Mesenchymal stem cell (in vitro differentiated cells and primary cell): ENCODE measurements around the gene ZCCHC3.
A peak's percentile ranks its signal among the peaks of the same experiment; 100 is the strongest.

Experiments used
- DNase-seq: peaks from one replicate; pipeline ENCODE4 v3.0.0-alpha.2; 2013
- H2AFZ ChIP-seq: one replicate; pipeline ENCODE4 v1.6.1; 2013; ENCODE audit warnings: low read depth, mild to moderate bottlenecking, control low read depth, inconsistent platforms, low read length, moderate library complexity
- H2AK5ac ChIP-seq: 2 replicates; pipeline ENCODE4 v1.6.1; 2013; ENCODE audit warnings: low read length, moderate library complexity, mild to moderate bottlenecking, inconsistent platforms; ENCODE audit not compliant: severe bottlenecking
- H2BK120ac ChIP-seq: one replicate; pipeline ENCODE4 v1.6.1; 2013; ENCODE audit warnings: low read depth, mild to moderate bottlenecking, inconsistent platforms, low read length, moderate library complexity
- H2BK12ac ChIP-seq, 2 experiments: one replicate each; pipeline ENCODE4 v1.6.1; 2013; ENCODE audit warnings: inconsistent platforms in 2 of 2, low read length in 2 of 2, mild to moderate bottlenecking in 2 of 2, moderate library complexity in 2 of 2, control low read depth in 1 of 2
- H2BK15ac ChIP-seq: one replicate; pipeline ENCODE4 v1.6.1; 2013; ENCODE audit warnings: mild to moderate bottlenecking, low read depth, inconsistent platforms; ENCODE audit not compliant: poor library complexity, severe bottlenecking
- H2BK5ac ChIP-seq: 2 replicates; pipeline ENCODE4 v1.6.1; 2013; ENCODE audit warnings: low read depth, mild to moderate bottlenecking, low read length, control low read depth, inconsistent platforms; ENCODE audit not compliant: poor library complexity, severe bottlenecking
- H3K14ac ChIP-seq, 2 experiments: one replicate each; pipeline ENCODE4 v1.6.1; 2013; ENCODE audit warnings: inconsistent platforms in 2 of 2, low read length in 2 of 2, control low read depth in 1 of 2, mild to moderate bottlenecking in 1 of 2, moderate library complexity in 1 of 2
- H3K18ac ChIP-seq, 2 experiments: one replicate each; pipeline ENCODE4 v1.6.1; 2013; ENCODE audit warnings: inconsistent platforms in 2 of 2, low read length in 2 of 2, control low read depth in 1 of 2, low read depth in 1 of 2, mild to moderate bottlenecking in 1 of 2
- H3K23ac ChIP-seq, 2 experiments: one replicate each; pipeline ENCODE4 v1.6.1; 2013; ENCODE audit warnings: inconsistent platforms in 2 of 2, low read length in 2 of 2, mild to moderate bottlenecking in 2 of 2, moderate library complexity in 2 of 2, control low read depth in 1 of 2
- H3K27ac ChIP-seq: 2 replicates; pipeline ENCODE4 v1.5.1; 2013; ENCODE audit warnings: mild to moderate bottlenecking, moderate library complexity, low read length, control low read depth, inconsistent platforms; ENCODE audit not compliant: poor library complexity, severe bottlenecking
- H3K27me3 ChIP-seq, 2 experiments: 2 replicates each; pipeline versions ENCODE4 v1.6.1 to v1.7.0; 2013; ENCODE audit warnings: low read length in 2 of 2, mild to moderate bottlenecking in 2 of 2, moderate library complexity in 2 of 2, control low read depth in 1 of 2, inconsistent platforms in 1 of 2; ENCODE audit not compliant: control insufficient read depth in 1 of 2, insufficient read depth in 1 of 2
- H3K36me3 ChIP-seq, 2 experiments: 2 replicates each; pipeline versions ENCODE4 v1.6.1 to v1.7.0; 2013; ENCODE audit warnings: low read length in 2 of 2, control low read depth in 1 of 2, inconsistent platforms in 1 of 2, low read depth in 1 of 2, mild to moderate bottlenecking in 1 of 2; ENCODE audit not compliant: insufficient read depth in 2 of 2, control insufficient read depth in 1 of 2
- H3K4ac ChIP-seq, 2 experiments: one replicate each; pipeline ENCODE4 v1.6.1; 2013; ENCODE audit warnings: inconsistent platforms in 2 of 2, low read length in 2 of 2, mild to moderate bottlenecking in 2 of 2, moderate library complexity in 2 of 2, control low read depth in 1 of 2, low read depth in 1 of 2
- H3K4me1 ChIP-seq: 2 replicates; pipeline ENCODE4 v1.6.1; 2013; ENCODE audit warnings: low read depth, low read length, control low read depth; ENCODE audit not compliant: control insufficient read depth, insufficient read depth
- H3K4me2 ChIP-seq: 2 replicates; pipeline ENCODE4 v1.6.1; 2013; ENCODE audit warnings: low read length, mild to moderate bottlenecking, inconsistent platforms; ENCODE audit not compliant: poor library complexity, severe bottlenecking
- H3K4me3 ChIP-seq, 2 experiments: 2 replicates each; pipeline versions ENCODE4 v1.5.1 to v1.7.0; 2013; ENCODE audit warnings: low read length in 2 of 2, mild to moderate bottlenecking in 2 of 2, control low read depth in 1 of 2, low read depth in 1 of 2; ENCODE audit not compliant: insufficient read depth in 1 of 2
- H3K79me1 ChIP-seq: replicated peaks from 2 replicates; pipeline ENCODE4 v1.6.1; 2013; ENCODE audit warnings: mild to moderate bottlenecking, control low read depth, low read length, inconsistent platforms; ENCODE audit not compliant: poor library complexity, severe bottlenecking
- H3K9ac ChIP-seq: 2 replicates; pipeline ENCODE4 v1.7.0; 2013; ENCODE audit warnings: mild to moderate bottlenecking, low read length, moderate library complexity
- H3K9me3 ChIP-seq: 2 replicates; pipeline ENCODE4 v1.7.0; 2013; ENCODE audit warnings: mild to moderate bottlenecking, low read length; ENCODE audit not compliant: control insufficient read depth
- H4K8ac ChIP-seq: one replicate; pipeline ENCODE4 v1.6.1; 2013; ENCODE audit warnings: inconsistent platforms, mild to moderate bottlenecking, low read length, moderate library complexity
- H4K91ac ChIP-seq: one replicate; pipeline ENCODE4 v1.6.1; 2013; ENCODE audit warnings: mild to moderate bottlenecking, low read length, inconsistent platforms
- WGBS: methylation state at CpG from one replicate; pipeline ENCODE4 v1.1.7; 2013; ENCODE audit warnings: mixed read lengths; 5-methylcytosine and 5-hydroxymethylcytosine counted together

ZCCHC3 gene

GRCh38 chr20:328975-329695, 31.8 kb downstream of the ZCCHC3 start:
- H3K79me1 ChIP-seq, result peaks cover 7% of the 10 kb centered on the region
- H2BK120ac ChIP-seq, result no peak overlapping the region
- peak overlapping the region in 1 of 2 experiments; percentile 96 for H3K4me3 ChIP-seq
- H4K91ac ChIP-seq, result no peak overlapping the region
- H2BK5ac ChIP-seq, result no peak overlapping the region
- no peak overlapping the region for H2AFZ ChIP-seq
- H3K18ac ChIP-seq, result no peak overlapping the region
- no peak overlapping the region for H2AK5ac ChIP-seq
- no peak overlapping the region for H3K4me2 ChIP-seq
- H3K9ac ChIP-seq, result peak overlapping the region; percentile 39
- peak overlapping the region; percentile 30 for H3K27ac ChIP-seq
- H3K14ac ChIP-seq, result no peak overlapping the region
- H4K8ac ChIP-seq, result no peak overlapping the region
- H3K9me3 ChIP-seq, result no peaks in the 10 kb centered on the region
- H2BK15ac ChIP-seq, result no peak overlapping the region
- peaks cover 31% of the 10 kb centered on the region for H3K4me1 ChIP-seq
- no peak overlapping the region for H2BK12ac ChIP-seq
- peak overlapping the region in 1 of 2 experiments; percentile 83 for H3K23ac ChIP-seq
- DNase-seq, result no peak
- peak overlapping the region in 1 of 2 experiments; percentile 12 for H3K4ac ChIP-seq
- no peaks in the 10 kb centered on the region for H3K27me3 ChIP-seq
- peaks cover 7 to 24% of the 10 kb centered on the region in 2 experiments for H3K36me3 ChIP-seq
- 75% methylated on average over 6 of the region's 7 CpGs for WGBS

DNA sequence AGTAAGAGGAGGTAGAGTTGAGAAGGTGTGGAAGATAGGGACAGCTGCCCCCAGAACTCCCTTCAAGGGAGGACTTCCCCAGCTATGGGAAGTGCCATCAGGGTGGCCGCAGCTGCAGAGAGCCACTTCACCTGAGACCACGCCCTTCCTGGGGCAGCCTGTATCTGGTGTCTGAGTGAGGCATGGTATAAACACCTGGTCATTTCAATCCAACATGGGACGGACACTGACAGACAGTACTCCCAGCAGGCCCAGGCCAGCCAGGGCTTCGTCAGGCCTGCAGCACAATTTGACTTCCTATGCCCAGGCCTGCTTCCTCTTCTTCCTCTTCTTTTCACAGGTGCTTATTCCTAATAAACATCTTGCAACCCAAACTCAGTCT, 32.5 kb downstream of the ZCCHC3 start:
- Histone ChIP-seq H3K4me2 (peak overlapping the region; percentile 32), H3K14ac (no peak overlapping the region), H2AK5ac (no peak overlapping the region), H3K4ac (peak overlapping the region in 1 of 2 experiments; percentile 9), H3K4me3 (no peak overlapping the region), H2AFZ (no peak overlapping the region), H3K27me3 (no peaks in the 10 kb centered on the region), H3K4me1 (peaks cover 28% of the 10 kb centered on the region), H3K18ac (no peak overlapping the region), H4K91ac (peak overlapping the region; percentile 58), H3K23ac (no peak overlapping the region), H3K9me3 (no peaks in the 10 kb centered on the region), H2BK12ac (peak overlapping the region in 1 of 2 experiments; percentile 67), H3K36me3 (peaks cover 11 to 24% of the 10 kb centered on the region in 2 experiments), H2BK120ac (no peak overlapping the region), H4K8ac (no peak overlapping the region), H2BK5ac (no peak overlapping the region), H3K27ac (no peak overlapping the region), H2BK15ac (no peak overlapping the region), H3K79me1 (peaks cover 7% of the 10 kb centered on the region), H3K9ac (peak overlapping the region; percentile 39)
- no peak for DNase-seq
- 85% methylated on average over 4 of the region's 4 CpGs for WGBS

DNA sequence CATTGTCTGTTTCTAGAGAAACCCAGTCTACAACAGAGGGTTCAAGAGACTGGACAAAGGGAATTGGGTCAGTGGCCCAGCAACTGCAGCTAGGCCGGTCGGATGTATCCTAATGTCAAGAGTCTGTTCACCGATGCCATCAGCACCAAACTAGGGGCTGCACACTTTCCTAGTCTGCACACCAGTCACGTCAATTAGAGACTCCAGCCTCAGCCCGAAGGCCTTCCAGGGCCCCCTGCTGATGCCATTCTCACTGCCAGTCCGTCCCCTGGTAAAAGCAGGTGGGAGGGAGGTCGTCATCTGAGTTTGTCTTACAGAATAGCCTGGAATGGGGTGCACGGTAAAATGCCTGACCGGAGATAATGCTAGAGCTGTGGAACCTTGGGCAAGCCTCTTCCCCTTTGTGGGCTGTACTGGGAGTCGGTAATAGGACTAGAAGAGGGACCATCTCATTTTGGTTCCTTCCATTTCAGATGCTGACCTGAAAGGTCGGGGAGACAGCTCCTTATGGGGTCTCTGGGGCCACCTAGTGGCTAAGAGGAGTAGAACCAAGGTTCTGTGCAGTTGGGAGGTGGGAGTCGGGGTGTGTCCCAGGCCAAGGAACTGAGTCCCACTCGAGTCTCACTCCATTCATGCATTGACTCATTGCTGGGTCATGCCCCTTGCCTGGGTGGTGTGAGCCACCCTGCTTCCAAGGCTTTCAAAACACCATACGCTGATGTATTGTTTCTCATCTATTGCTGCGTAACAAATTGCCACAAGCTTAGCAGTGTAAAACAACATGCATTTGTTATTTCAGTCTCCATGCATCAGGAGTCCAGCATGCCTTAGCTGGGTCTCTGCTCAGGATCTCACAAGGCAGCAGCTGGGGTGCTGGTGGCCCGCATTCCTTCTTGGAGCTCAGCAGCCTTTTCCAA, 33.1 kb downstream of the ZCCHC3 start:
- Histone ChIP-seq H2BK120ac (no peak overlapping the region), H3K4me2 (peak overlapping the region; percentile 32), H2BK12ac (peak overlapping the region in 1 of 2 experiments; percentile 19), H3K23ac (no peak overlapping the region), H3K4me3 (peak overlapping the region; percentile 7 to 17), H4K8ac (peak overlapping the region; percentile 69), H2BK5ac (no peak overlapping the region), H4K91ac (no peak overlapping the region), H2AK5ac (no peak overlapping the region), H3K9ac (peak overlapping the region; percentile 64), H2BK15ac (no peak overlapping the region), H3K27ac (peak overlapping the region; percentile 31), H3K4ac (no peak overlapping the region), H3K18ac (no peak overlapping the region), H3K27me3 (no peaks in the 10 kb centered on the region), H2AFZ (no peak overlapping the region), H3K14ac (no peak overlapping the region), H3K79me1 (peaks cover 7% of the 10 kb centered on the region), H3K4me1 (peaks cover 28% of the 10 kb centered on the region), H3K36me3 (peaks cover 11 to 24% of the 10 kb centered on the region in 2 experiments), H3K9me3 (no peaks in the 10 kb centered on the region)
- peak; percentile 83 for DNase-seq
- WGBS, result 53% methylated on average over 16 of the region's 16 CpGs

DNA sequence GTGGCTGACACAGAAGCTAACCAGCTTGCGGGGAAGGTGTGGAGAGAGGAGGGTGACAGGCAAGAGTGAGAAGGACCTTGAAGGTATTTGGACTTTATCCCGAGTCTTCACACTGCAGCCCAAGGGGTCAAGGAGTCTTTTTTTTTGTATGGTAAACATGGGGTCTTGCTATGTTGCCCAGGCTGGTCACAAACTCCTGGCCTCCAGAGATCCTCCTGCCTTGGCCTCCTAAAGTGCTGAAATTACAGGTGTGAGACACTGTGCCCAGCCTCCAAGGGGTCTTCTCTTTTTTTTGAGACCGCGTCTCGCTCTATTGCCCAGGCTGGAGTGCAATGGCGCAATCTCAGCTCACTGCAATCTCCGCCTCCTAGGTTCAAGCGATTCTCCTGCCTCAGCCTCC, 37.2 kb downstream of the ZCCHC3 start:
- H2AK5ac ChIP-seq, result no peak overlapping the region

More for the DNA sequence above, 37.2 kb downstream of the ZCCHC3 start:
- no peak overlapping the region for H3K4me3 ChIP-seq
- H2BK15ac ChIP-seq, result no peak overlapping the region
- H4K91ac ChIP-seq, result no peak overlapping the region
- H4K8ac ChIP-seq, result no peak overlapping the region
- H3K4me2 ChIP-seq, result no peak overlapping the region
- H2BK12ac ChIP-seq, result no peak overlapping the region
- H3K9me3 ChIP-seq, result no peaks in the 10 kb centered on the region
- no peaks in the 10 kb centered on the region for H3K27me3 ChIP-seq
- DNase-seq, result no peak
- H3K4ac ChIP-seq, result no peak overlapping the region
- H2BK120ac ChIP-seq, result no peak overlapping the region
- no peak overlapping the region for H2AFZ ChIP-seq
- H3K18ac ChIP-seq, result no peak overlapping the region
- no peak overlapping the region for H3K14ac ChIP-seq
- no peak overlapping the region for H2BK5ac ChIP-seq
- peaks cover 6% of the 10 kb centered on the region for H3K79me1 ChIP-seq
- 98% methylated on average over 6 of the region's 8 CpGs for WGBS
- no peak overlapping the region for H3K23ac ChIP-seq
- no peak overlapping the region for H3K9ac ChIP-seq
- peaks cover 8 to 15% of the 10 kb centered on the region in 2 experiments for H3K36me3 ChIP-seq
- peaks cover 12% of the 10 kb centered on the region for H3K4me1 ChIP-seq
- no peak overlapping the region for H3K27ac ChIP-seq
